Cardiac septum (tissue), 1 donor: ENCODE data around the gene GABBR1. TPM values are rescaled to one million over a fixed set of nuclear protein-coding genes. Genes with fewer than 3 reads are reported as not detected.

ENCODE experiments used
- DNase-seq: peaks from one replicate; pipeline ENCODE4 v3.0.0-alpha.2; 2020; ENCODE audit warnings: low spot score
- intact Hi-C: fragments of 100-400 bp; cut with DNase I; formaldehyde crosslinking; loops from one replicate; pipeline ENCODE4 v1.14.0; 2022
- total RNA-seq: library from RNA; stranded (reverse); fragmentation: NEBNext Ultra II Directional; extraction: Animal tissue kit (Norgen Biotek cat#: 25700); gene quantifications from one replicate; pipeline ENCODE4 v1.2.1, GENCODE V29; 2021
- donor health status: DM: no; HTN: no; CAD: no.

GABBR1 gene
- total RNA-seq, 1 donor from 2014 or later: 29.5 TPM

DNA sequence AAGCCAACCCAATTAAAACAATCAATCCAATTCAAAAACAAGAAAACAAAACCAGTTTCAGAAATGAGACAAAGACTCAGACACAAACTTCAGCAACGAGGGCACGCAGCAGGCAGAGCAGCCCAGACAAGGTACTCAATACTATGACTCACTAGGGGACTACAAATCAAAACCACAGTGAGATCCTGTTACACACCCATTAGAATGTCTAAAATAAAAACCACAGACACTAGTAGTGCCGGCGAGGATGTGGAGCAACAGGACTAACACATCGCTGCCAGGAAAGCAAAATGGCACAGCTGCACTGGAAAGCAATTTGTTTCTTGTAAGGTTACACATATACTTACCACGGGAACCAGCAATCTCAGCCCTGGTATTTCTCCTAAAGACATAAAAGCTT, 116.9 kb downstream of the GABBR1 start:
- no peak for DNase-seq
- intact Hi-C loops: no loop called here

DNA sequence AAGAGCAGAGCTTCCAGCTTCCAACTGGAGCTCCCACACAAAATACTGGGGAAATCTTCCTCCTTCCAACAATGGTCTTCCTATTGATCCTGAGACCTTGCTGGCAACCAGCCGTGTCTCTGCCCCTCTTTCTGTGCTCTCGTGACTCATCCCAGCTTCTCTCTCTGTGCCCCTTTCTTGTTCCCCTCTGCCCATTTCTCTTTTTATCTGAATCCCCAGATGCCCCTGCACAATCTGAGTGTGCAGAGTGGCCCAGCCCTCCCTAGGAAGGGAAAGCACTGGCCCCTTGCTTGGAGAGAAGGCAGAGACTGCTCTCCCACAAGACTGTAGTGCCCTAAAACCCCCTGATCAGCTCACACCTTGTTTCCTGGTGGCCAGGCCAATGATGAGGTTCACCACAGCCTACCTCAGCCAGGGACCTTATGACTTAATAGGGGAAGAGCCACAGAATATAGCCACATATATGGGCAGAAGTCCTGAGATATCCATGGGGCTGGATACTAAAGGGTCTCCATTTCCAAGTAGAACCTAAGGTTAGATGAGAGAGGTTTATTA, 122.2 kb downstream of the GABBR1 start:
- intact Hi-C loops: no loop called here
- no peak for DNase-seq

DNA sequence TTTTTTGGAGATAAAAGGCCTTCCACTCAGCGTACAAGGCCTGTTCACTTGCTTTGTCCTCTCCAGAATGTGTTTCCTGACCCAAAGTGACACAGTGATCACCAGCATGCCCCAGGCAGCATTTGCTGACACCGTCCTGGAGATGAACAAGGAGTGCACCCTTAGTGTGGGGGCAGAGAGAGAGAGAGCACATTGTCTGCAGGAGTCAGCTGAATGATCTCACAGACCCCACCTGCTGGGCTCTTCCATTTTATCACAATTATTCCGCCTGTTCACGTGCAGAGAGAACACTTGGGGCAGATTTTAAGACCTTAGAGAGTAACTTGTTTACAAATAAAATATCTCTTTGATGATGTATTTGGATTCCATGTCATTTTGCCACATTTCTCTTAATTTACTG, 122.8 kb downstream of the GABBR1 start:
- intact Hi-C loops: no loop called here
- no peak for DNase-seq

Other genes starting within 250 kb of the GABBR1 start
- not detected for gene OR12D2, start 237.6 kb downstream of the GABBR1 start, total RNA-seq
- gene OR12D1, start 218.3 kb downstream of the GABBR1 start, total RNA-seq: not detected
- not detected for gene OR10C1, start 193.9 kb downstream of the GABBR1 start, total RNA-seq
- gene OR11A1, start 176.1 kb downstream of the GABBR1 start, total RNA-seq: not detected
- not detected for gene OR2H1, start 176.0 kb downstream of the GABBR1 start, total RNA-seq
- not detected for gene MAS1L, start 145.2 kb downstream of the GABBR1 start, total RNA-seq
- gene UBD, start 73.5 kb downstream of the GABBR1 start, total RNA-seq: not detected
- not detected for gene OR2H2, start 48.1 kb downstream of the GABBR1 start, total RNA-seq
- gene MOG, start 23.9 kb upstream of the GABBR1 start, total RNA-seq: 2.0 TPM
- not detected for gene ZFP57, start 48.0 kb upstream of the GABBR1 start, total RNA-seq
- gene HLA-F, start 90.3 kb upstream of the GABBR1 start, total RNA-seq: 40.4 TPM
- 0.62 TPM for gene HLA-G, start 194.6 kb upstream of the GABBR1 start, total RNA-seq